PC-9 (cell line): ENCODE measurements around the gene PNPO.

Source experiments
- CTCF ChIP-seq: fragments of 200-600 bp; sonication (generic); conservative IDR thresholded peaks from 2 replicates; pipeline ENCODE4 v1.6.1; 2017; ENCODE audit warnings: mixed run types, antibody characterized with exemption, mild to moderate bottlenecking, moderate library complexity
- EZH2 ChIP-seq: fragments of 200-600 bp; sonication (generic); IDR thresholded peaks from 2 replicates; pipeline ENCODE4 v1.8.0; 2017; ENCODE audit warnings: antibody characterized with exemption, low read depth

- TF ChIP-seq EZH2 (no peak), CTCF (no peak)
Measured at GRCh38 chr17:47989159-47989558, 47.8 kb downstream of the PNPO start.
